Naive thymus-derived CD8-positive, alpha-beta T cell (primary cell): Measurements from ENCODE around the gene TM7SF2. TPM values are rescaled to one million over a fixed set of nuclear protein-coding genes. Genes with fewer than 3 reads are reported as not detected.
"Not testable (repeated sequence)": the region's sequence is repeated elsewhere in the genome, so short reads cannot be mapped to it uniquely, and the experiment has no call there.

Experiments used
- ATAC-seq, 2 donors: fragments of 150-1000 bp; cut with Tn5 transposase in 1 of 2; sonication (Bioruptor Pico), chemical (Tn5 transposase) in 1 of 2; 1 replicate in 1 of 2; 2 replicates in 1 of 2; pipeline ENCODE4 v1.10.0; 2021; ENCODE audit warnings: mild to moderate bottlenecking in 2 of 2, moderate library complexity in 2 of 2
- POLR2A ChIA-PET: fragments of 350-600 bp; sonication (Branson Sonifier 250); formaldehyde crosslinking; loops from one replicate; lab custom pipeline; 2021; ENCODE audit warnings: antibody characterized with exemption; lab: Charles Lee
- DNase-seq, 10 donors: peaks; one replicate each; pipeline versions ENCODE4 v3.0.0 to v3.0.0-alpha.2; 2020 to 2022
- H3K27ac Mint-ChIP-seq, 10 donors: one replicate each; pipeline ENCODE4 v1.8.0; 2020 to 2022; ENCODE audit warnings: mild to moderate bottlenecking in 10 of 10, mixed read lengths in 10 of 10, moderate library complexity in 4 of 10, inconsistent platforms in 1 of 10
- H3K27me3 Mint-ChIP-seq, 5 donors: one replicate each; pipeline ENCODE4 v1.8.0; 2021 to 2022; ENCODE audit warnings: mixed read lengths in 5 of 5
- H3K36me3 Mint-ChIP-seq, 3 donors: one replicate each; pipeline ENCODE4 v1.8.0; 2020 to 2022; ENCODE audit warnings: mixed read lengths in 3 of 3, mild to moderate bottlenecking in 2 of 3, inconsistent platforms in 1 of 3
- H3K4me1 Mint-ChIP-seq, 4 donors: one replicate each; pipeline ENCODE4 v1.8.0; 2021 to 2022; ENCODE audit warnings: mixed read lengths in 4 of 4
- H3K4me3 Mint-ChIP-seq, 10 donors: one replicate each; pipeline ENCODE4 v1.8.0; 2020 to 2022; ENCODE audit warnings: mild to moderate bottlenecking in 10 of 10, mixed read lengths in 10 of 10, moderate library complexity in 6 of 10, inconsistent platforms in 1 of 10
- H3K9me3 Mint-ChIP-seq, 9 donors: one replicate each; pipeline ENCODE4 v1.8.0; 2020 to 2022; ENCODE audit warnings: mixed read lengths in 9 of 9, mild to moderate bottlenecking in 3 of 9, inconsistent platforms in 1 of 9, moderate library complexity in 1 of 9
- polyA plus RNA-seq, 3 donors: library from polyadenylated mRNA; unstranded; fragments of 300-500 nt; fragmentation: Illumina TruSeq; gene quantifications; one replicate each; pipeline ENCODE4 v1.2.3, GENCODE V29; 2021
- total RNA-seq, 8 experiments: library from RNA in 2 of 8; stranded (reverse) in 2 of 8; gene quantifications; one replicate each; pipeline ENCODE4 v1.2.3 and lab custom pipeline; 2021 to 2026

The TM7SF2 gene
- total and polyA plus RNA-seq, 5 experiments from 2014 or later = 17.4 to 29.2 (median 22.6) TPM

DNA sequence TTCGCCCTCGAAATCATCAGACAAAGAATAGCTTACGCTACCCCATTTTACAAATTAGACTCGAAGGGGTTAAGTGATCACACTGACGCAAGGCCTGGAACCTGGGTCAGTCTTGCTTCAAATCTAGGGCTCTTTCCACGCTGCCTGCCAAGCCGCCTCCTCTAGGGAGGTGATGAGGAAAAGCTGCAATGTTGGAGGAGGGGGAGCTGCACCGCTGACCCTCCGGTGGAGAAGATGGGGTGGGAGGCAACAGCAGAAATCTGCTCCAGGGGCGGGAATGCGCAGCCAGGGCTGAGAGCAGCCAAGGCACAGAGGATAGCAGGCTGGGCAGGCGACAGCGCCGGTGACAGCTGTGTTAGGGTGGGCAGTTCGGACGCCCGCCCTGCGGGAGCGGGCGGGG is 22.1 kb downstream of the TM7SF2 start:
- Mint-ChIP-seq H3K27ac (peak overlapping the region; percentile 99 to 100 (median 100)), H3K4me1 (peaks cover 26 to 57% (median 45%) of the 10 kb centered on the region in 4 donors), H3K36me3 (peaks cover 0 to 28% (median 0%) of the 10 kb centered on the region in 3 donors), H3K4me3 (peak overlapping the region; percentile 94 to 100 (median 98)), H3K27me3 (no peaks in the 10 kb centered on the region), H3K9me3 (no peaks in the 10 kb centered on the region)
- no peak for DNase-seq
- POLR2A ChIA-PET = interaction anchor here (0.6 to 5.6 kb wide), 12 partner anchors 10 to 1182 kb away, joined by 3 to 135 read pairs (median 10); partner anchors contain the start of genes CAPN1, FAU, MRPL49 and RASGRP2
- ATAC-seq = no peak

DNA sequence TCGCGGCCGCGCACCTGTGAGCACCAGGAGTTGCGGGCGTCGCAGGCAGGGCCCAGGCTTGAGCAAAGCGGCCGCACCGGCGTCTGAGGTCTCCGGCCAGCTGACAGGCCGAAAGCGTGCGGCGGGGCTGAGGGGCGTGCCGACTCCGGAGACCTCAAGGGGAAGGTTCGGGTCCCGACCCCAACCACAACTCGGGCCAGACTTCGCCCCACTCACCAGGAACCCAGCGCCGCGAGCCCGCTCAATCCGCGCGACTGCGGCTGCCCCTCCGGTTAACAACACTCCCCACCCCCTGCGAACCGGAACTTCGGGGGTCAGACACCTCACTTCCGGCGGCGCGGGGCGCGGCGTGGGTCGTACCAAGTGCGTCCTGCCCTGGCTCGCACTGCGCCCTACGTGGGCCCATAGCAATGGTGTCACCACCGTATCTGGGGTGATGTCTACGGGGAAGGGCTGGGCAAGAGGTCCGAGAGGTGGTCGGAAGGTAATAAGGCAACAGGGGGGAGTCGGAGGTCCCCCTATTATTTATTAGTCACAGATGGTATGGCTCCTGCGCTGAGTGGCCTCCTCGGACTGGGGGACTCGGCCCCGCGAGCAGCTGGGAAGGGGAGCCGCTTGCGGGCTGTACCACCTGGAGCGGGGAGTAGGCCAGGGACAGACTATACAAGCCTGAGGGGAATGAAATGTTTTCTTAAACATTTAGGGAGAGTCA is 22.7 kb downstream of the TM7SF2 start, which contains the start of gene SYVN1:
Gene SYVN1 (minus strand): TSS at position 280 of the 712 bp plus-strand sequence. CDS start 918 bp downstream, outside the sequence.
- peak; percentile 84 to 97 (median 90) for DNase-seq
- peaks cover 0 to 22% (median 0%) of the 10 kb centered on the region in 3 donors for H3K36me3 Mint-ChIP-seq
- H3K4me1 Mint-ChIP-seq = peaks cover 26 to 57% (median 45%) of the 10 kb centered on the region in 4 donors
- no peaks in the 10 kb centered on the region for H3K9me3 Mint-ChIP-seq
- peak within 1 kb of the TSS; percentile 99 to 100 (median 100) for H3K27ac Mint-ChIP-seq
- POLR2A ChIA-PET = interaction anchor here (0.6 to 5.6 kb wide), 23 partner anchors 11 to 1181 kb away, joined by 3 to 135 read pairs (median 5); partner anchors contain the start of genes ARL2, CAPN1, DPF2 and FAU
- peak within 1 kb of the TSS; percentile 94 to 100 (median 98) for H3K4me3 Mint-ChIP-seq
- no peaks in the 10 kb centered on the region for H3K27me3 Mint-ChIP-seq
- peak; percentile 76 to 77 for ATAC-seq

DNA sequence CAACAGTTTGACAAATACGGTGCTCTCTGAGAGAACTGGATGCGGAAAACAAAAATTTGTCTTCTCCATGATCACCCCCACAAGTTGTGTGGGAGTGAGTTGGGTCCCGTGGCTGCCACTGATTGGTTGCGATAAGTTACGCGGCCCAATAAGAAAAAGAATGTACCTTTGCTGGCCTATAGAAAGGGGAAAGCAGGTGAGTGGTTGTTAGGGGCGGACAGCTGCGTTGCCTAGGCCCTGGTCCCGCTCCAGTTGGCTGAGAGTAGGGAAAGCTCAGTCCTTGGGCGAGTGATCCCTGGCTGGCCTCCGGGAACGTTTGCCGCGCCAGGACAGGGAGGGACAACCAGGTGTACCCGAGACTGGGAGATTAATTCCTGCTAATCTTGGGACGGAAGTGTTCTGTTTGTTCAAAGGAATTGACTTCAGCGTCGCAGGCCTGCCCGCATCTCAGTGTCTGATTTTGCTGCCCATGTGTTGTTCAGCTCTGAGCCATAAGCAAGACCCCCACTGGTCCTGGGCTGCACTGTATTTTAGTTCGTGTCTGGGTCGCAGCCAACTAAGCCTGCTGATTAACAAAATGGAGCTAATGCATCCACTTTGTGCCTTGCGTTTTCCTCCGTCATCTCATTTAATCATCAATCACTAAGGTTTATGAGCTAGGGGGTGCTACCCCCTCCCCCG is 23.4 kb downstream of the TM7SF2 start:
- POLR2A ChIA-PET = interaction anchor here (0.5 to 5.6 kb wide), 30 partner anchors 11 to 1178 kb away, joined by 3 to 135 read pairs (median 4); partner anchors contain the start of genes ARL2, CAPN1, DPF2 and FAU
- ATAC-seq (peak; percentile 89 to 90), DNase-seq (peak; percentile 62 to 93 (median 86))
- Mint-ChIP-seq H3K9me3 (no peaks in the 10 kb centered on the region), H3K27me3 (no peaks in the 10 kb centered on the region), H3K27ac (peak overlapping the region; percentile 99 to 100 (median 100)), H3K4me1 (peaks cover 26 to 56% (median 45%) of the 10 kb centered on the region in 4 donors), H3K4me3 (peak overlapping the region; percentile 94 to 100 (median 98)), H3K36me3 (peaks cover 0 to 18% (median 0%) of the 10 kb centered on the region in 3 donors)

- H3K27me3 Mint-ChIP-seq = no peaks in the 10 kb centered on the region
- H3K27ac Mint-ChIP-seq = peak overlapping the region; percentile 99 to 100 (median 100)
- ATAC-seq = no peak
- DNase-seq = no peak
- H3K4me1 Mint-ChIP-seq = peaks cover 26 to 55% (median 45%) of the 10 kb centered on the region in 4 donors
- no peaks in the 10 kb centered on the region for H3K9me3 Mint-ChIP-seq
- H3K36me3 Mint-ChIP-seq = peaks cover 0 to 13% (median 0%) of the 10 kb centered on the region in 3 donors
- POLR2A ChIA-PET = interaction anchor here (0.5 to 5.6 kb wide), 25 partner anchors 12 to 1177 kb away, joined by 3 to 135 read pairs (median 5); partner anchors contain the start of genes ARL2, CAPN1, DPF2 and FAU
- peak overlapping the region; percentile 94 to 100 (median 98) for H3K4me3 Mint-ChIP-seq
These were observed 24.0 kb downstream of the TM7SF2 start for GRCh38 chr11:65135633-65136145.

- Mint-ChIP-seq H3K4me3 (peak overlapping the region; percentile 60 to 99 (median 80)), H3K4me1 (peaks cover 24 to 46% (median 45%) of the 10 kb centered on the region in 4 donors), H3K27me3 (no peaks in the 10 kb centered on the region), H3K27ac (peak overlapping the region; percentile 84 to 100 (median 99)), H3K36me3 (peaks cover 0 to 7% (median 0%) of the 10 kb centered on the region in 3 donors), H3K9me3 (no peaks in the 10 kb centered on the region)
- DNase-seq (no peak), ATAC-seq (no peak)
- POLR2A ChIA-PET = interaction anchor here (0.7 to 5.6 kb wide), 6 partner anchors 13 to 361 kb away, joined by 4 to 135 read pairs (median 16); partner anchors contain the start of genes CAPN1, FAU, MRPL49 and POLA2
These were observed 24.9 kb downstream of the TM7SF2 start for GRCh38 chr11:65136515-65137096.

DNA sequence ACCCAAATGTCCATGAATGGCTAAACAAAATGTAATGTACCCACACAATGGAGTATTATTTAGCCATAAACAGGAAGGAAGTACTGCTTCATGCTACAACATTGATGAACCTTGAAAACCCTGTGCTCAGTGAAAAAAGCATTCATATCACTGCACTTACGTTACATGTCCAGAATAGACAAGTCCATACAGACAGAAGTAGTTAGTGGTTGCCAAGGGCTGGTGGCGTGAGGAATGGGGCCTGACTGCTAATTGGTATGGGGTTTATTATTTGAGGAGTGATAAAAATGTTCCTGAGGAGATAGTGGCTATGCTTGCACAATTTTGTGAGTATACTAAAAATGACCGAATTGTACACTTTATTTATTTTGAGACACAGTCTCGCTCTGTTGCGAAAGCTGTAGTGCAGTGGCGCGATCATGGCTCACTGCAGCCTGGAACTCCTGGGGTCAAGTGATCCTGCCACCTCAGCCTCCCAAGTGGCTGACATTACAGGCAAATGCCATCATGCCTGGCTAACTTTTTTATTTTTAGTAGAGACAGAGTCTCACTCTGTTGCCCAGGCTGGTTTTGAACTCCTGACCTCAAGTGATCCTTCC is 30.3 kb downstream of the TM7SF2 start:
- Mint-ChIP-seq H3K4me1 (peaks cover 3 to 19% (median 6%) of the 10 kb centered on the region in 4 donors), H3K4me3 (no peak overlapping the region), H3K27ac (no peak overlapping the region), H3K36me3 (no peaks in the 10 kb centered on the region), H3K9me3 (no peaks in the 10 kb centered on the region), H3K27me3 (no peaks in the 10 kb centered on the region)
- POLR2A ChIA-PET = no interaction called here
- ATAC-seq (no peak), DNase-seq (no peak)

DNA sequence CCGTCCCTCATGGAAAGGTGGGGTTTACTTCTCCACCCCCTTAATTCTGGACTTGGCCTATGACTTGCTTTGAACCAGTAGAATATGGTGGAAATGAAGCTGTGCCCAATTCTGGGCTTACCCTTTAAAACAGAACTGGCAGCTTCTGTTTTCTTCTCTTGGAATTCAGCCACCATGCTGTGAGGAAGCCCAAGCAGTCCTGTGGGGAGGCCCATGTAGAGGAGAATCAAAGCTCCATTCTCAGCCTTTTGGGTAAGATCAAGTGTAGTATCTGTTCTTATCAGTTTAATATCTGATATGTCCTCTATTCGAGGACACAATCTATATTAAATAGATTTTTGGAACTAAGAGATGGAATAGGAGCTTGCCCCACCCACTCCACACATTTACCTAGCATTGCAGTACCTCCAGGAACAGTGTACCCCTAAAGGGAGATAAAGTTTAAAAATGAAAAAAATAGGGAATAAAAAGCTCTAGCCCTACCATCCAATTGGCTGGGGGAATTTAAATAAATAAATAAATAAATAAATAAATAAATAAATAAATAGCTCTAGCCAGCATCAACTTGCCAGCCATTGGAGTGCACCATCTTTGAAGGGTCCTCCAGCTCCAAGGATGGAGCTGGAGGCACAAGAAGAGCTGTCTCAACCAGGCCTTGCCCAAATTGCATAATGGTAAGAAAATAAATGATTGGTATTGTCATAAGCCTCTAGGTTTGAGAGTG is 35.8 kb downstream of the TM7SF2 start:
- Mint-ChIP-seq H3K27me3 (peaks cover 0 to 8% (median 3%) of the 10 kb centered on the region in 5 donors), H3K4me1 (peaks cover 0 to 26% (median 2%) of the 10 kb centered on the region in 4 donors), H3K4me3 (no peak overlapping the region), H3K27ac (no peak overlapping the region), H3K36me3 (no peaks in the 10 kb centered on the region), H3K9me3 (no peaks in the 10 kb centered on the region)
- no peak for ATAC-seq
- DNase-seq = no peak
- POLR2A ChIA-PET = no interaction called here

- ATAC-seq = no peak
These were observed 37.0 kb downstream of the TM7SF2 start for GRCh38 chr11:65148657-65149056.

GRCh38 chr11:65150131-65150508 is 38.4 kb downstream of the TM7SF2 start:
- DNase-seq, ATAC-seq, H3K36me3 Mint-ChIP-seq, H3K27ac Mint-ChIP-seq, H3K4me3 Mint-ChIP-seq, POLR2A ChIA-PET, H3K9me3 Mint-ChIP-seq: not testable (repeated sequence)
- Mint-ChIP-seq H3K27me3 (peaks cover 0 to 11% (median 3%) of the 10 kb centered on the region in 5 donors), H3K4me1 (peaks cover 0 to 26% (median 2%) of the 10 kb centered on the region in 4 donors)

More at GRCh38 chr11:65148657-65149056, 37.0 kb downstream of the TM7SF2 start:
- DNase-seq = no peak
- Mint-ChIP-seq H3K4me3 (no peak overlapping the region), H3K27ac (peak overlapping the region in 1 of 10 donors; percentile 68), H3K36me3 (no peaks in the 10 kb centered on the region), H3K9me3 (no peaks in the 10 kb centered on the region), H3K4me1 (peaks cover 0 to 26% (median 2%) of the 10 kb centered on the region in 4 donors), H3K27me3 (peaks cover 0 to 11% (median 3%) of the 10 kb centered on the region in 5 donors)
- POLR2A ChIA-PET = no interaction called here

DNA sequence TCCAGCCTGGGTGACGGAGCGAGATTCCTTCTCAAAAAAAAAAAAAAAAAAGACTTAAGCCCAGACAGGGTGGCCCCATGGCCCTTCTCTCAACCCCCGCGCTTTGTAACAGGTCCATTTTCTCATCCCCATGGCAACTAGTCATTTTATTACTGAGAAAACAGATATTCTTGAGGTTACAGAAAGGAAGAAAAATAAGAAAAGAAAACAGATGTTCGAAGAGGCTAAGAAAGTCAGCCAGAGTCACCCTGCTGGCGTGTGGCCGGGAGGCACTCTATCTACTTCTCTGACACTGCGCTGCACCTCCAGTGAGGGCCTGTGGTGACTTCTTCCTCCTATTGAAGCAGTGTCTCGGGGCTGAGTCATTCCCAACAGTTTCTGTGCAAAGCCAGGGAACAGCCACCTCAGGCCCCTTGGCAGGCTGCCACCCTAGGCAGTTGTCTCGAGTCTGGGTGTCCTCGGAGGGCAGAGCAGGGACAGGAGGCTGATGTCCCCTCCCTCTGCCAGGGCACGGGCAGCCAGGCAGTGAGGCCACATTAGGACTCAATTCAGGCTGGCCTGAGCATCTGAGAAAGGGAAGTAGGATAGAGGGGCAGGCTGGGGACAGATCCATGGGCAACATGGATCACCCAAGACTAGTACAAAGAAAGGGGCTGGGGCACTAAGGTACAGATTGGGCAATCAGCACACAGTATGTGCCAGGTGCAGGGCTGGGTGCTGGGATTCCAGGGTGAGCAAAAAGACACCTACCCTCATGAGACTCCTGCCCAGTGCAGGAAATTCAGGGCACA is 39.0 kb downstream of the TM7SF2 start:
- Mint-ChIP-seq H3K4me3 (peak overlapping the region in 1 of 10 donors; percentile 7), H3K9me3 (no peaks in the 10 kb centered on the region), H3K36me3 (no peaks in the 10 kb centered on the region), H3K4me1 (peaks cover 0 to 26% (median 2%) of the 10 kb centered on the region in 4 donors), H3K27me3 (peaks cover 0 to 11% (median 3%) of the 10 kb centered on the region in 5 donors), H3K27ac (peak overlapping the region in 2 of 10 donors; percentile 2 to 83)
- POLR2A ChIA-PET = no interaction called here
- ATAC-seq (no peak), DNase-seq (no peak)
